Measurements from ENCODE around the gene SZRD1.
A peak's percentile ranks its signal among the peaks of the same experiment; 100 is the strongest.
"Not testable (repeated sequence)": the region's sequence is repeated elsewhere in the genome, so short reads cannot be mapped to it uniquely, and the experiment has no call there.

SZRD1 gene

GRCh38 chr1:16351456-16351993 lies 15.5 kb upstream of the SZRD1 start:
- DNase-seq (ENCODE audit: low spot score): peak; percentile 30
- TF ChIP-seq CTCF (IDR thresholded peaks at IDR 0.05; ENCODE audit: borderline replicate concordance, control extremely low read depth, extremely low read depth, insufficient read depth, missing control alignments): no peak
- in situ Hi-C loops (cut with MboI; ENCODE audit: low sequenced_read_pairs, unreplicated experiment): loop anchor here (10.0 to 25.0 kb wide), 2 partner anchors 57 to 264 kb away; no protein-coding TSS in a partner anchor

DNA sequence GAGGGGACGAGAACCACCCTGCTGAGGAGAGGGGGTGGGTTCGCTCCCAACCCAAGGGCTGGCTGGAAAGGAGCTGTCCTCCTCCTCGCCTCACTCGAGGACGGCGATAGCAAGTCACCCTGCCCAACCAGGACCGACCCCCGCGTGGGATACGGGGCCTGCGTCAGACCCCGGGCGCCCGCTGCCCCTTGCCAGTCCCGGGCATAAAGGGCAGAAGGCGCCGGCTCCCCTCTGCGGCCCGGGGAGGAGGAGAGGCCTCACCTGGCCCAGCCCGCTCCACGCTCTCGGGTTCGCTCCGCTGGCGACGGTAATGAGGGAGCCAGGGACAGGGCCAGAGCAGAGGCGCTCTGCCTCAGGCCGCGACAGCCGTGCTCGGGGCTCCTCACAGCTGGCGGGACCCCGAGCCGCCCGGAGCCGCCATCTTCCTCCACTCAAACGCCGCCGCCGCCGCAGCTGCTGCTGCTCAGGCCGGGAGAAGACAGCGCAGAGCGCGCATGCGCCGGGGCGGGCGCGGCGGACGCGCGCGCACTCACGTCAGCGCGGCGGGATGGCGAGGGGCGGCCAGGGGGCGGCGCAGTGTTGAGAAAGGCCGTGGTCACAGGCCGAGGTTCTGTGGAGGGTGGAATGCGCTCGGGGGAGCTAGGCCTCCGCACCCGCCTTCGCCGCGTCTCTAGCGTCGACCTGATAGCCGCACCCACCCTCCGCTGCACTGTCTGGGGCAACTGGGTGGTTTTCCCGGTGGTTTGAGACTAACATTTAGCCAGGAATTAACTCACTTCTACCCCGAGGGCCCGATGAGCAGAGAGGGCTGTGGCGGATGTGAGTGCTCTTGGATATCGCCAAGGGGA lies 14.8 kb upstream of the SZRD1 start, which contains the start of gene FBXO42:
Gene FBXO42 (minus strand): TSS at position 487 of the 848 bp plus-strand sequence. CDS start 37,062 bp downstream, outside the sequence.
- in situ Hi-C loops (cut with MboI; ENCODE audit: low sequenced_read_pairs, unreplicated experiment): loop anchor here (10.0 to 25.0 kb wide), 2 partner anchors 57 to 265 kb away; no protein-coding TSS in a partner anchor
- TF ChIP-seq CTCF (IDR thresholded peaks at IDR 0.05; ENCODE audit: borderline replicate concordance, control extremely low read depth, extremely low read depth, insufficient read depth, missing control alignments): peak; percentile 85
- peak; percentile 95 for DNase-seq (ENCODE audit: low spot score)

DNA sequence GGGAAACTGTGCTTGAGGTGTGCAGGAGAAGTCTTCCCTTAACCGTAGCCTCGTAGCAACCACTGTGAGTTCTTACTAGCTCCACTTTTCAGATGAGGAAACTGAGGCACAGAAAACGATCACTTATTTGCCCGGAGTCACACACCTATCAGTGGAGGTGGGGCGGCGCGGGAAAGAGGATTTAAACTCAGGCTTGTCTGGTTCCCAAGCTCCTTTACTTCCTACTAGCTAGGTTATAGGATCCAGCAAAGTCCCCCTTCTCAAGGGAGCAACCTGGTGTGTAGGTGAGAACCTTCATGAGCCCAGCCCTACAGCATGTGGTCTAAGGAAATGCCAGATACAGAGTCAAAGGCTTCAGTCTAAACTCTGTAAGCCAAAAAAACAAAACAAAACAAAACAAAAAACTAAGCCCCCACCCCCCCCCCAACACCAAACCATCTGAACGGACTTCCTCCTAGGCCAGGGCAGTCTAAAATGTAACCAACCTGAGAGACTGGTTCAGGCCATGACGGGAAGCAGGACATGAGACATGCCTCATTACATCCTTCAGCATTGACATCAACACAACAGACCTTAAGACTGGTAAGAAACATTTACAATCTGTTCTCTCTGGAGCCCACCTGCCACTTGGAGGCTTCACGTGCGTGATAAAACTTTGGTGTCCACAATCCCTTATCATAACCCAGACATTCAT lies 14.1 kb upstream of the SZRD1 start:
- in situ Hi-C loops (cut with MboI; ENCODE audit: low sequenced_read_pairs, unreplicated experiment): loop anchor here (10.0 to 25.0 kb wide), 2 partner anchors 58 to 266 kb away; no protein-coding TSS in a partner anchor
- no peak for TF ChIP-seq CTCF (IDR thresholded peaks at IDR 0.05; ENCODE audit: borderline replicate concordance, control extremely low read depth, extremely low read depth, insufficient read depth, missing control alignments)
- DNase-seq (ENCODE audit: low spot score): no peak

GRCh38 chr1:16354619-16355018 lies 12.4 kb upstream of the SZRD1 start:
- TF ChIP-seq CTCF (IDR thresholded peaks at IDR 0.05; ENCODE audit: borderline replicate concordance, control extremely low read depth, extremely low read depth, insufficient read depth, missing control alignments): no peak
- in situ Hi-C loops (cut with MboI; ENCODE audit: low sequenced_read_pairs, unreplicated experiment): loop anchor here (10.0 to 25.0 kb wide), 2 partner anchors 60 to 267 kb away; no protein-coding TSS in a partner anchor
- DNase-seq (ENCODE audit: low spot score): no peak

DNA sequence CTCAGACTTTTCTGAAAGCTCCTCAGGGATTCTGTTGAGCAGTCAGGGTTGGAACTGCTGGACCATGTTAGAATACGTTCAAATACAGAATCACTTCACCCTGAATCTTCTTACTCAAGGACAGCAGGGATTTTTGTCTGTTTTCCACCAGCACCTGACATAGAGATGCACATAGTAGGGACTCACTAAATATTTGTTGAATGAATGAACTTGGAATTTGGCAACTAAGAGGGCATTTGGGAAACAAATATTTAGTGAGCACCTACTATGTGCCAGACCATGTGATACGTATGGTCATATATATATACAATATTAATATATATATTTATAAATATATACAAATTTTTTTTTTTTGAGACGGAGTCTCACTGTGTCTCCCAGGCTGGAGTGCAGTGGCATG lies 10.2 kb upstream of the SZRD1 start:
- in situ Hi-C loops (cut with MboI; ENCODE audit: low sequenced_read_pairs, unreplicated experiment): loop anchor here (10.0 to 25.0 kb wide), 2 partner anchors 62 to 270 kb away; no protein-coding TSS in a partner anchor
- no peak for DNase-seq (ENCODE audit: low spot score)
- no peak for TF ChIP-seq CTCF (IDR thresholded peaks at IDR 0.05; ENCODE audit: borderline replicate concordance, control extremely low read depth, extremely low read depth, insufficient read depth, missing control alignments)

GRCh38 chr1:16365146-16365498 lies 1.9 kb upstream of the SZRD1 start:
- in situ Hi-C loops (cut with MboI; ENCODE audit: low sequenced_read_pairs, unreplicated experiment): loop anchor here (25.0 kb wide), 1 partner anchor 278 kb away; no protein-coding TSS in a partner anchor
- DNase-seq (ENCODE audit: low spot score): not testable (repeated sequence)

Measured in GM13976 (cell line).